HG02588 (cell line): ENCODE measurements around the gene ITPRIP.

Experiments used
- ATAC-seq: cut with Tn5 transposase; IDR thresholded peaks from one replicate; pipeline ENCODE4 v1.9.1; 2021; ENCODE audit warnings: mild to moderate bottlenecking, moderate library complexity; ENCODE audit not compliant: unreplicated experiment

Gene ITPRIP

DNA sequence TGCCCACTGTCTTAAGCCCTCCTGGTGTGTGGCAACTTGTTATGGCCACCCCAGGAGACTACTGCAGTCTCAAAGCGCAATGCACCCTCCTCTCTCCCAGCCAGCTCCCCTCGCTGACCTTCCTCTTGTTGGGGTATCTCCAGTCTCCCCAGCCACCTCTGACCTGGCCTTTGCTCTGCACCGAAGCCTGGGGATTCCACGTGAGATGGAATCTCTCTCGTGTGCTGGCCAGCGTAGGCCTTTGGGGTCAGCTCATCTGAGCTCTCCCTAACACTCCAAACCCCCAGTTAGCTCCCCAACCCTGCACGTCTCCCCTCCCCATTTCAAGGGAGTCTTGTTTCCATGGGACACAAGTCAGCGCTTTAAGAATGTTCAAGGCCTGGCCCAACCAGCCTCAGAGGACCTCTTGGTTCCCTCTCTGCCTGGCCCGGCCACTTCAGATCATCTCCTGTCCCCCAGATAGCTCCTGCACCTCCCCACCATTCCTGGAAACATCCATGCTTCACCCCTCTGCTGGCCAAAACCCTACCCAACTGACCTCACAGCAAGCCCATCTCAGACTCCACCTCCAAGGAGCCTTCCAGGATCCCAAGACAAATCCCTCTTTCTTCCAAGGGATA lies 11.2 kb downstream of the ITPRIP start:
- ATAC-seq: no peak

DNA sequence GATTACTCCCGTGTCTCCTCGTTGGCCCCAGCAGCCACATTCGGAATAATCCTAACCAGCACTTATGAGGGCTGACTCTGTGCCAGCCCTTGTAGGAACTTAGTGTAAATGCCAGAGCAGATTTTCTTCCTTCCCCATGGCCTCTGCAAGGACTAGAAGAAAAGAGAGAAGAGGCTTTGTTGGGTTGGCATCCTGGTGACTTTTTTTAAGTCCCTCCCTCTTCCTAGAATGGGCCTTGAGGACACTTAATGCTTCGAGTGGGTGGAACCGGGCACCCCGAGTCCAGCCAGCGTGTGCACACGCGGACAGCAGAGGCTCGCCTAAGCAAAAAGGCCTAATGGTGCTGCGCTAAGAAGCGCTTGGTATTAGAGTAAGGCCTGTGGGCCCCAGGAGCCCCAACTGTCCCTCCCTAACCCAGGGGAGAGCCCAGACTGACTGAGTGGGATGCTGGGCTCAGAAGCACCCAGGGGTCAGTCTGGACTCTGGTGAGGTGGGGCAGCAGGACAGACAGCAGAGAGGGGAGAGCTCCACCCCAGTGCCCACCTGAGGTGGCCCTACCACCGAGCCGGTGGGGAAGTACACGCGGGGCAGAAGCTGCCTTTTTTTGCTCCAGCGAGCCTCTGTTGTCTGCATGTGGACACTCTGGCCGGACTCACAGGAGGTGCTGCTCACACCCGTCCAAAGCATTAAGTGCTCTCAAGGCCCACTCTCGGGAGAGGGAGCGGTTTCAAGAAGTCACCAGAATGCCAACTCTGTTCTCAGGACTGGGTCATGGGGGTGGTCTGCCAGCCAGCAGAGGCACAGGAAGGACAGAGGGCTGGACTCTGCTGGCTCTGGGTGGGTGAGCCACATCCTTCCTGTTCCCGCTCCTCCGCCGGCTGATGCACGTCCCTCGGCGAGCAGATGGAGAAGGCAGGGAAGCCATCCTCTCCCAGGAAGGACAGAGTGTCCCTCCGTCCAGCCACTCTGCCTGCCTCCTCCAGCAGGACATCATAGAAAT lies 12.5 kb downstream of the ITPRIP start:
- no peak for ATAC-seq

DNA sequence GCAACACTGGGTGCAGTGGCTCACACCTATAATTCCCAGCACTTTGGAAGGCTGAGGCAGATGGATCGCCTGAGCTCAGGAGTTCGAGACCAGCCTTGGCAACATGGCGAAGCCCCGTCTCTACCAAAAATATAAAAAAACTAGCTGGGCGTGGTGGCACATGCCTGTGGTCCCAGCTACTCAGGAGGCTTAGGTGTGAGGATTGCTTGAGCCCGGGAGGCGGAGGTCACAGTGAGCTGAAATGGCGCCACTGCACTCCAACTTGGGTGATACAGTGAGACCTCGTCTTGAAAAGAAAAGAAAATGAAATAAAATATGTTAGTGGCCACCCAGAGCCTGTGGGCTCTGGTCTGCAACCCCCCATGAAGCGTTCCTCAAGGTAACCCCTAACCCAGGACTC lies 13.3 kb downstream of the ITPRIP start:
- no peak for ATAC-seq

- ATAC-seq: no peak
Measured at GRCh38 chr10:104324221-104324686, 14.0 kb downstream of the ITPRIP start.

- no peak for ATAC-seq
Measured at GRCh38 chr10:104323760-104324201, 14.5 kb downstream of the ITPRIP start.

GRCh38 chr10:104323085-104323484 lies 15.2 kb downstream of the ITPRIP start:
- no peak for ATAC-seq

GRCh38 chr10:104322416-104322782 lies 15.9 kb downstream of the ITPRIP start:
- no peak for ATAC-seq

DNA sequence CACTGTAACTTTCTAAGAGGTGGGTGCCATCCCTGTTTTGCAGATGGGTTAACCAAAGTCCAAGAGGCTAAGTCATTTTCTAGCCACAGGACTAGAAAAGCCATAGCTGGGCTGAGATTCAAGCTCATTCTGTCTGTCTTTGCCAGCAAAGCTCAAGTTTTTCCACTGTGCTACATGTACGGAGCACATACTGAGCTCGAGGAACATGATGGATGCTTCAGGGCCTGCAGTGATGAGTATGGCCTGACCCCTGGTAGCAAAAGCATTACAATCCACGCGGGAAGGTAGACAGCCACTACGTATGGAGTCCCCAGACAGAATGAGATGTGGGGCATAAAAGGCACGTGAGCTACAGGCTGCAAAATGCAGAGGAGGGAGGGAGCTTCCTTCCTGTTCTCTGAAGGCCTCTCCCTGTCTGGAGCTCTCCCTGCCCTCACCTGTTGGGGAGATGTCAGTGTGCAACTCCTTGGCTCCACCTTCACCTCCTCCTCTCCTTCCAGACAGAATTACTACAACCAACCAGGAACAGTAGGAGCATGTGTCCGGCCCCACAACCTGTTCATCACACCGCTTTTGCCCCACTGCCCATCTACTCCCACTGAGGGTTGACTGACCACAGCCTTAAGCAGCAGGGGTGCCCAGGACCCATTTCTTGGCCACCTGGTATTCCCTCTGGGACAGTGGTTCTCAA lies 16.4 kb downstream of the ITPRIP start:
- no peak for ATAC-seq

DNA sequence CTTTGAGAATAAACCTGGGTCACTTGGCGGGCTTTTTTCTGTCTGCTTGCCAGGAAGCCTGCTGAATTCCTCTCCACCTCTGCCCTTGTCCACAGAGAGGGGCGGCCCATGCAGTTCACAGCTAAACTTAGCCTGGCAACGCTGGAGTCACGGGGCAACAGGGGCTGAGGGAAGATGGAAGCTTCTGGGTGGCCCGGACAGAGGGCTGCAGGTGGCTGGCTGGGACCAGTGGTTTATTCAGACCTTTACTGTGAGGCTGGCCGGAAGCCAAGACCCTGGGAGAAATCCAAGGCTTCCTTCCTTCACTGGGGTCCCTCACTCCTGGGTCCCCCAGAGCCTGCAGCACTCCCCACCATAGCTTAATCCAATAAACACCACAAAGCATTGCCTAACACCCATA lies 17.0 kb downstream of the ITPRIP start:
- ATAC-seq: no peak

DNA sequence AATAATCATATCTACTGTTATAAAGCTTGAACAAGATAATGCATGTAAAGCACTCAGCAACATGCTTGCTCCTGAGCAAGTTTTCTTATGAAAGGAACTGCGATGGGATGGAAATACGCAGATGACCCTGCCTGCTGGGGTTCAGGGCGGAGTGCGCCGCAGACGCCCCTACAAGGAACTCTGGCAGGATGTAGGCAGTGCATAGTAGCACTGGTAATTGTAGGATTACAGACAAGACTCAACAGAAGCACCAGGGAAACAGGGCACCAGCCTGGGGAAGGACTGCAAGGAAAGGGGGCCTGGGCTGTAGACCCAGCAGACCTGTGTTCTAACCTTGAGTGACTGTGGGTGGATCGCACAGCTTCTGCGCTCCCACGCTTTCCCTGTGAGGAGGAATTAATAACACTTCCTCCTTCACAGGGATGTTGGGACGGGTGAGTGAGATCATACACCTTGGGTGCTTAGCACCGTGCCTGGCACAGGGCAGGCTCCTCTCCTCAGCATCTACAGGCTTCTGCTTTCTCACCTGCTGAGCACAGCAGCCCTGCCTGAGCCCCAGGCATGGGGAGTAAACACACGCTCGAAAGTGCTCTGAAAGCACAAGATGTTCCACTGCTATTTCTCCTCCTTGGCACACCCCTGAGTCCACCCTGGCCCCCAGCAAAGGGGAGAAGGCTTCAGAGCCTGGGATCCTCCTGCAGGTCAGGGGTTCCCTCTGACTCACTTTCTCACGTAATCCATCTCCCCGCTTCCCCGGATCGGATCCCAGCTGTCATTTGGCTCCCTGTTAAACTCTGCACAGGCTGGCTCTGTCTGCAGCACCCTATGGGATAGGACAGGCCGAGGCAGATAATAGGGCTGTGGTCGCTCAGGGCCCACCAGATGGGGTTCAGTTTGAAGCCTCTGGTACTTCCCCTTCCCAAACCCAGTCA lies 19.2 kb downstream of the ITPRIP start:
- ATAC-seq: no peak

- ATAC-seq: no peak
Measured at GRCh38 chr10:104318326-104318725, 19.9 kb downstream of the ITPRIP start.

DNA sequence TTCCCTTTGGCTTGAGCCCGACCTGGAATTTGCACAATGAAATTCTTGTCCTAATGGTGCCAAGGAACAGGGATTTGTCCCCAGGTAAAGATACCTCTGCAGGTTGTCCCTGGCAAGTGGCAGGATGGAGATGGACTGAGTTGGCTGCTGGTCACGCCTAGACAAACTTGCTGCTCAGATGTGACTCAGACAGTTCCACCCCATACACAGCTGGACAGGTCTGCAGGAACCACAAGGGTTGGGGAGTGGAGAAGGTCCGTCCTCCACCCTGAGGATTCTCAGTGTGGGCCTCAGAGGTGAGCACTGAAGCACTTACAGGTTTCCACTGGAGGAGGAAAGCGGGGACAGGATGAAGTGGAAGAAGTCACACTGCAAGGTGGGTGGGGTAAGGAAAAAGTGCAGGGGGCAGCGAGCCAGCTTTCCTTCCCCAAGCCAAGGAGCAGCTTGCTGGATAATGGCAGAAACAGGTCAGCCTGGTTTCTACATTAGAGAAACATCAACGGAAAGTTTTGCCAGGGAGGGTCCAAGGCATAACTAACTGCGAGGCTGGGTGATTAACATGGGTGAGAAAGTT lies 20.5 kb downstream of the ITPRIP start:
- ATAC-seq: no peak

DNA sequence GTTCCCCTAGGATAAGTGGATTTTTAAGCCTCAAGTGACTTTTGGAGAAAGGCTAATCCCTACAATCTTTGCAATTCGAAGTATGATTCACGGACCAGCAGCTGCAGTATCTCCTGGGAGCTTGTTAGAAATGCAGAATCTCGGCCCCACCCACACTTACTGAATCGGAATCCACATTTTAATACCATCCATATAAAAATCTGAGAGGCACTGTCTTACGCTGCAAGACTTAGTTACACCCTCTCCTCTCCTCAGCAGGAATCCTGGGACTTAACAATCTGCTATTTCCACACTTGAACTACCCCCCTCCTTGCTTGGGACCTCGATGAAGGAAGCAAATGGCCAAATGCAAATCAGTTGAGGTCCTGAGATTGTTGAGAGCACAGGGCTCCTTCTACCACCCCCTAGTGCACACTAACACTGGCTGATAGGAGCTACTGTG lies 21.0 kb downstream of the ITPRIP start:
- no peak for ATAC-seq

DNA sequence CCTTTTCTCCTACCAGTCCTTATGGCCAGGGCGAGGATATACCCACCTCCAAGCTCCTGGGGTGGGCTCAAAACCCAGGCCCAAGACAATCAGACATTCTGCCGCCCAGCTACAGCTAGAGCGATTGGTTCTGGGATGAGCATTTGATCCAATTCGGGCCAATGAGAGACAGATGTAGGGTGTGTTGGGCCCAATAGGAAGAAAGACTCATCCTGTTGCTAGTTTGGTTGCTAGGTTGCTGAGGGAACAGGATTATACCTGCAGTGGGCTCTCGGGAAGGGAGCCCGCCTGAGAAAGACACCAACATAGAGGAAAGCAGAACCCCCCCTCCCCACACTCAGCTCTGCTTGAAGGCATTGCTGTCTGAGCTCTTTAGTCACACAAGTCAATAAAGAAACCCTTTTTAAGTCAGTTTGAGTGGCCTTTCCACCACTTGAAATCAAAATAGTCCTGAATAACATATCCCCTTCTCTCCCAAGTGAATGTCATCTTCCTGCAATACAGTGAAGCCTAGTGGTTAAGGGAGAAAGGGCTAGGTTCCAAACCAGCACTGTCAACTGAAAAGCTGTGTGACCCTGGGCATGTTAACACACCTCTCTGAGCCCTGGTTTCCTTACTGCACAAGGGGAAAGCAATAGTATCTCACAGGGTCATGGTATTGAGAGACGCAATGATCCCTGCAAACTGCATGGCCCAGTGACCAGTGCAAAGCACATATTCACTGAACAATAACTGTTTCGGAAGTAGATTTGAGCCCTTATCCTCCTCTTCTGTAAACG lies 21.8 kb downstream of the ITPRIP start:
- ATAC-seq: no peak

GRCh38 chr10:104315486-104315921 lies 22.8 kb downstream of the ITPRIP start:
- ATAC-seq: no peak

DNA sequence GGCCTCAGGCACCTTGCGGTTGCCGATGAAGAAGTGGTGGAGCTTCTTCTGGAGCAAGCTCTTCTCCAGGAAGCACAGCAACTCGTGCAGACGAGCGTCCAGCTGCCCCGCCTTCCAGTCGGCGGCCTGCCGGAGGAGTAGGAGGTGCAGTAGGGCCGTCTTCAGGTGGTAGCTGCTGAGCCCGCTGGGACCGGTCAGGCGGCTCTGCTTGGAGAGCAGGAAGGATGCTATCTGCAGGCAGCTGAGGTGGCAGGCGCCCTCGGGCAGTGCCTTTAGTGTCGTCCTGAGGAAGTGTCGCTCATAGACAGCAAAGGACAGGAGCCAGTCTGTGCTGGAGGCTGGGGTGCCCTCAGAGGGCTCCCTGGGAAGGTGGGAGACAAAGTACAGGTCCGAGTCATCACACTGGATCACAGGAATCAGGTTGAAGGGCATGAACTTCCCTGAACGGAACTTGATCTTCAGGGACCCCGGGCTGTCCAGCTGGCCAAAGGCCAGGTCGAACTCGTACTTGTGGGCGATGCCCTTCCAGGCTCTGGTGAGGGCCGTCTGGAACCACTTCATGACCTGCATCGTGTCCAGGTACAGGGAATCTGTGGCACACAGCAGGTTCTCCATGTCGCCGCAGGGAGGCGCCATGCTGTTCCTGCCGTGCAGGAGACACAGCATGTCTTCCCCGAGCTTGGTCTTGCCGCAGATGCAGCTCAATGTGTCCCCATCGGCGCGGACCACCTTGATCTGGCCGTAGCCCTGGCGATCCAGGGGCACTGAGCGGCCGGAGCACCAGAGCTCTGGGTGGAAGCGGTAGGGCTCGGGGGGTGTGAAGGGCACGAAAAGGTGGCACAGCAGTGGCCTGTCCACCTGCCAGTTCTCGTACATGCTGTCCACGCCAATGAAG lies 23.4 kb downstream of the ITPRIP start:
- no peak for ATAC-seq

DNA sequence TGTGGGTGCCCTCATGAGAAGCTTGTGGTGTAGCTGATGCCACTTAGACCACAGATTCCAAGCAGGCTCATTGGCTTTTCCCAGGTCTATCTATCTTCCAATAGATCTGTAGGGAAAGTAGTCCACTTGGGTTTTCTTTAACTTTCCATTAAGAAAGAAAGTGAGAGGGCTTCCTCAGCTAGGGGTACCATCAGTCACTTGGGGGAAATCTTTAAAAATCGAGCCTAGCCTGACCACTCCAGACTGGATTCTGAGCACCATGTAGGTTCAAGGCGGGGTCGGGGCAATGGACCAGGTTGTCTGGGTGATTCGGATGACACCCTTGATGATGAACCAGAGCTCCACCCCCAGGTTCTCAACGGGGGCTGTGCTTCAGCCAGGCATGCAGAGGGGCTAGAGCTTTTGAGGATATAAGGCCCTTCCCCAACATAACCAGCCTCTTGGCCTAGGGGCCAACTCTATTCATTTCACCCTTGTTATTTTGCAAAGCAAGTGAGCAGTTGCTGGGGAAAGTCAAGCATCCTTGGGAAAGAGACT lies 27.0 kb downstream of the ITPRIP start:
- no peak for ATAC-seq
